Type B pancreatic cell (in vitro differentiated cells): Measurements from ENCODE around the gene SECTM1. TPM values are rescaled to one million over a fixed set of nuclear protein-coding genes. Genes with fewer than 3 reads are reported as not detected.

Experiments used
- DNase-seq: peaks from one replicate; pipeline ENCODE4 v3.0.0; 2021; ENCODE audit warnings: mixed read lengths; ENCODE audit not compliant: unreplicated experiment; ENCODE audit errors: extremely low spot score
- H3K27ac Mint-ChIP-seq: 2 replicates; pipeline ENCODE4 v1.8.0; 2021; ENCODE audit warnings: mild to moderate bottlenecking, mixed read lengths
- H3K27me3 Mint-ChIP-seq: 2 replicates; pipeline ENCODE4 v1.8.0; 2021; ENCODE audit warnings: mixed read lengths
- H3K36me3 Mint-ChIP-seq: 2 replicates; pipeline ENCODE4 v1.8.0; 2021; ENCODE audit warnings: mixed read lengths
- H3K4me1 Mint-ChIP-seq: one replicate; pipeline ENCODE4 v1.8.0; 2021; ENCODE audit warnings: mixed read lengths; ENCODE audit not compliant: unreplicated experiment
- H3K4me3 Mint-ChIP-seq: 2 replicates; pipeline ENCODE4 v1.8.0; 2021; ENCODE audit warnings: mild to moderate bottlenecking, mixed read lengths
- H3K9me3 Mint-ChIP-seq: 2 replicates; pipeline ENCODE4 v1.8.0; 2021; ENCODE audit warnings: mixed read lengths
- CTCF ChIP-seq: fragments of 200-600 bp; sonication (generic); conservative IDR thresholded peaks from 2 replicates; pipeline ENCODE4 v1.5.0; 2021; ENCODE audit warnings: antibody characterized with exemption, mild to moderate bottlenecking
- total RNA-seq: library from RNA; stranded (reverse); gene quantifications from 2 replicates; pipeline ENCODE4 v1.2.1, GENCODE V29; 2021; ENCODE audit warnings: low replicate concordance

Gene SECTM1
- total RNA-seq, 1 donor from 2014 or later: 13.2 TPM

DNA sequence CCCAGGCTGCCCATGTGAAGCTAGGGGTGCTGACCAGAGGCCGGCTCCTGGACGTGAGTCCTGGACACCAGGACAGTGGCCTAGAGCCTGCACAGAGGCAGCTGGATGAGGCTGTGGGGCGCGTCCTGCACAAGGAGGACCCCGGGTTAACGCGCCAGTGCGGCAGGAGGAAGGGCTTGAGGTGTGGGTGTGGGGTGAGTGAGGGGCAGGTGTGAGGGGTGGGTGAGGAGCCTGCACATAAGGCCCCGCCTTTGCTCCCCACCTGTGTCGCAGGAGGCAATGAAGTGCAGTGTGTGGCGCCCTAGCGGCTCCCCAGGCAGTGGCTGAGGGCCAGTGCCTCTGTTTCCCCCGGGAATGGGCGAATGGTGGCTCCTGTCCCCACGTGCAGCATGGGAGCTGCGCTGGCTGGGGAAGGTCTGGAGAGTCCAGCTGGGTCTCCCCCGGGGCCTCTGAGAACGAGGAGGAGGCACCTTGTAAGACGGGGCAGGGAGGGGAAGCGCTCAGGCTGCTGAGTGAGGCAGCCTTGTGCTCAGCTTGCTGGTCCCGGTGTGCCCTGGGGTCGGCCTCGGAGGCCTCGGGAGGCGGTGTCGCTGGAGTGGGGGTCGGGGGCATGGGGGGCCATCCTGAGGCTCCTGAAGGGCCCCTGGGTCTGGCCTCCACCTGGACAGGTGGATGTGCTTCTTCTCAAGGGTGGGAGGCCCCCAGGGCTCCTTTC, 19.4 kb downstream of the SECTM1 start:
- no peak overlapping the region for H3K4me3 Mint-ChIP-seq
- peaks cover 6% of the 10 kb centered on the region for H3K4me1 Mint-ChIP-seq
- peaks cover 4% of the 10 kb centered on the region for H3K27me3 Mint-ChIP-seq
- no peaks in the 10 kb centered on the region for H3K36me3 Mint-ChIP-seq
- DNase-seq: no peak
- no peak overlapping the region for H3K27ac Mint-ChIP-seq
- H3K9me3 Mint-ChIP-seq: no peaks in the 10 kb centered on the region
- no peak for TF ChIP-seq CTCF

DNA sequence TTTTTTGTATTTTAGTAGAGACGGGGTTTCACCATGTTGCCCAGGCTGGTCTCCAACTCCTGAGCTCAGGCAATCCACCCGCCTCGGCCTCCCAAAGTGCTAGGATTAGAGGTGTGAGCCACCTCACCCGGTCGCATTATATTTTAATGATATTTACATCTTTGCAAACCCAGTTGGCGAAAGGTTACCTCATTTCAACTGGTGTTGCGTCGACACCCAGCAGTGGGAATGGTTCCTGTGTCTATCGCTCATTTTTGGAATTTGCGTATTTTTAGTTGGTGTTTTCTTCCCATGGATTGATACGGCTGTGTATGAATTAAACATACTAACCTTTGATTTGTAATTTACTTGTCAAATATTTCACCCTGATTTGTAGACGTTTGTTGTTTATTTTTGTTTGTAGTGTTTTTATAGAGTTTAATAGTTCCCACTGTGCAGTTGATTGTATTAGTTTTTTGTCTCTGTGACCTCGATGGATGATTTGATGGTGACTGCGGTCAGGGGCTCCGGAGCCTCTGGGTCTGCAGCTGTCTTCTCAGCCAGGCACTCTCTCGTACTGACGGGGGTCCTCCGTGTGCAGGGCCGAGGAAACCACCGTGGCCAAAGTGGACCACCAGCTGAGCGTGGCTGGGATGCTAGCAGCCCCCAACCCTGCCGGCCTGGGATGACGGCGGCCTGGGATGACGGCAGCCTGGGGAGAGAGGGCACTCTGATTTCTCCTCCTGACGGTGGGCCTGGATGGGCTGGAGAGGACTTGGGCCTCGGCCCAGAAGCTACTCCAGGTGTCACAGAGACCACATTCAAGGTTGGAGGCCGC, 20.2 kb downstream of the SECTM1 start:
- Mint-ChIP-seq H3K27me3 (peaks cover 7% of the 10 kb centered on the region), H3K27ac (no peak overlapping the region), H3K4me1 (peaks cover 6% of the 10 kb centered on the region), H3K9me3 (no peaks in the 10 kb centered on the region), H3K4me3 (no peak overlapping the region), H3K36me3 (no peaks in the 10 kb centered on the region)
- no peak for TF ChIP-seq CTCF
- no peak for DNase-seq

DNA sequence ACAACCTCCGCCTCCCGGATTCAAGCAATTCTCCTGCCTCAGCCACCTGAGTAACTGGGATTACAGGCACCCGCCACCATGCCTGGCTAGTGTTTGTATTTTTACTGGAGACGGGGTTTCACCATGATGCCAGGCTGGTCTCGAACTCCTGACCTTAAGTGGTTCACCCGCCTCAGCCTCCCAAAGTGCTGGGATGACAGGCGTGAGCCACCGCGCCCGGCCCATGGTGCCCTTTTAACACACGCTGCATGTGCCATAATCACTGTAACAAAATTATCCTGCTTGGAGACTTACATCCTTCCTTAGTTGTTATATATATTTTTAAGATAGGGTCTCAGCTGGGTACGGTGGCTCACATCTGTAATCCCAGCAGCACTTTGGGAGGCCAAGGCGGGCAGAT, 21.6 kb downstream of the SECTM1 start:
- no peaks in the 10 kb centered on the region for H3K36me3 Mint-ChIP-seq
- DNase-seq: no peak
- no peak overlapping the region for H3K27ac Mint-ChIP-seq
- peaks cover 6% of the 10 kb centered on the region for H3K4me1 Mint-ChIP-seq
- no peaks in the 10 kb centered on the region for H3K9me3 Mint-ChIP-seq
- H3K27me3 Mint-ChIP-seq: peaks cover 7% of the 10 kb centered on the region
- H3K4me3 Mint-ChIP-seq: no peak overlapping the region
- no peak for TF ChIP-seq CTCF

DNA sequence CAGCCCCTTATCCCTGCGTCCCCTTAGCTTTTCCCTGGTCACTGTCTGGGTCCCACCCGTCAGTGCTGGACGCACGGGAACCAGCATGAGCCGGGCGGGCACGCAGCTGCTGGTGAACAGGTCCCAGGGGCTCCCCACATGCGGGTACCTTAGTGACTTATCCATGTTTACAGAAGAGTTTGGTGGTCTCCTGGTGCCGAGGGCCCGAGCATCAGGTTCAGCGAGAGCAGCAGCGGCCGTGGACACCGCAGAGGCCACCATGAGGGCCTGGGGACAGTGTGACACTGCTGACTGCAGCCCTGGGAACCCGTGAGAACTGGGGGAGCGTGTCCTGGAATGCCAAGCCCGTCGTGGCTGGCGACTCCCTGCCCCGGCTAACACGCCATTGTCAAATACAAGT, 22.7 kb downstream of the SECTM1 start:
- Mint-ChIP-seq H3K4me1 (peaks cover 4% of the 10 kb centered on the region), H3K36me3 (no peaks in the 10 kb centered on the region), H3K9me3 (no peaks in the 10 kb centered on the region), H3K27me3 (peaks cover 7% of the 10 kb centered on the region), H3K4me3 (no peak overlapping the region), H3K27ac (no peak overlapping the region)
- TF ChIP-seq CTCF: no peak
- DNase-seq: no peak

DNA sequence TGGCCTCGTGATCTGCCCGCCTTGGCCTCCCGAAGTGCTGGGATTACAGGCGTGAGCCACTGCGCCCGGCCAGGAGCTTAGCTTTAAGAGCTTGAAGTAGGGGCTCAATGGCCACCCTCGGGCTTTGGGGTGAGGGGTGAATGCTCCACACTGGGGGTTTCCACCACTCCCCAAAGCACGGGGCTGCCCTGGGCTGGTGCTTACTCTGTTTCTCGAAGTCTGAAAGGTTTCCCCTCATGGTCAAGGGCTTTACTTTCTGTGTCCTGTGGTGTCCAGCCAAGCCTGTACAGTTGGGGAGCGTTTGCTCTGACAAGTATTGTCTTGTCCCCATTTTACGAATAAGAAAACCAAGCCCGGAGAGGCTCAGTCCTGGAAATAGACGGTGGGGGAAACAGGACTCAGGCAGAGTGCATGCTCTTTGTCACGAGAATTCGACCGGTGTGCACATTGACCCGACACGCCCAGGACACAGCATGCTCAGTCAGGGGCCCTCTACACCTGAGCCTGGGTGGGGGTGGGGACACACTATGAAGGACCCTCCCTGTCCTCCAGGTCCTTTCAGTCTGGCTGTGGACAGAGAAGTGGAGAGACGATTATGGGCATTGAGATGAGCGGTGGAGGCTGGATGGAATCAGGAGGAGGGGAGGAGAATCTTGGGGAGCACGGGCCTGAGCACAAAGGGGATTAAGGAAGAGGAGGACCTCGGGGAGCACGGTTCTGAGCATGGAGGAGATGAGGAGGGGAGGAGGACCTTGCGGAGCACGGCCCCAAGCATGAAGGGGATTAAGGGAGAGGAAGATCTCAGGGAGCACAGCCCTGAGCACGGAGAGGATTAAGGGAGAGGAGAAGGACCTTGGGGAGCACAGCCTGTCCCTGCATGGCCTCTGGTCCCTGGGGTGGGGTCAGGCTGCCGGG, 23.7 kb downstream of the SECTM1 start:
- Mint-ChIP-seq H3K27ac (peak overlapping the region; percentile 27), H3K4me1 (no peaks in the 10 kb centered on the region), H3K27me3 (peaks cover 7% of the 10 kb centered on the region), H3K36me3 (no peaks in the 10 kb centered on the region), H3K4me3 (no peak overlapping the region), H3K9me3 (no peaks in the 10 kb centered on the region)
- no peak for DNase-seq
- no peak for TF ChIP-seq CTCF
